Heart left ventricle (tissue), 13 donors: ENCODE measurements around the gene CAVIN3.

Source experiments
- CTCF ChIP-seq, 12 donors: fragments of 200-600 bp; sonication (generic) in 4 of 12; IDR thresholded peaks; one replicate each; pipeline versions ENCODE4 v1.5.0 to v1.8.0; 2018 to 2022; ENCODE audit warnings: antibody characterized with exemption in 12 of 12, mild to moderate bottlenecking in 5 of 12
- POLR2A ChIP-seq, 2 donors: fragments of 450-650 bp; IDR thresholded peaks; one replicate each; pipeline ENCODE4 v1.6.1; 2017; ENCODE audit warnings: antibody characterized with exemption in 2 of 2, mild to moderate bottlenecking in 2 of 2, moderate library complexity in 2 of 2
- donor health status: ischemic (EF 13 %, LVEDD 7.1; RV severe dilation, severe dysfunction).
- donor health status: DM: no; HTN: yes; CAD: no.
- donor health status: DM: no; HTN: no; CAD: no.
- donor health status: ischemic (EF 25% LVEDD 6.9; RV normal size, moderate dysfunction).
- donor health status: ischemic (EF 25% LVEDD 5.7; RV mildly dilated, moderate dysfunction).
- donor health status: ischemic (EF 35%, LVEDD 5.7; RV mildly dilated, moderate dysfunction).
- donor health status: nonischemic (EF 11% LVEDD 7.7; RV severe dilation, severe dysfunction).
- donor health status: DM: yes; HTN: yes; CAD: no.
- donor health status: PGD.
- donor health status: ischemic (EF 29% LVEDD 5.4; RV normal size, mild dysfunction).
- donor health status: nonischemic (EF 23%, LVEDD 6.1; RV moderate dilation, normal function).

DNA sequence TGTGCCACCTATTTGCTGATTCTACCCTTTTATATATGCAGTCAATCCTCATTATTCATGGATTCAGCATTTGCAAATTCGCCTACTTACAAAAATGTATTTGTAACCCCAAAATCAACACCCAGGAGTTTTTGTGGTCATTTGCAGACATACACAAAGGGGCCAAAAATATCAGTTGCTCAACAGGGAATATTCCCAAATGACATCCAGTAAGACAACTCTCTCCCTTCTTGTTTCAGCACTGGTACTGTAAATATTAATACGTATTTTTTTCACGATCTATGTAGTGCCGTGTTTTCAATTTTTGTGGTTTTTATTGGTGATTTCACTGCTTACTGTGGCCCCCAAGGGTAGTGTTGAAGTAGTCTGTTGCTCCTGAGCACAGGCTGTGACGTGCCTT is 11.8 kb upstream of the CAVIN3 start:
- no peak for TF ChIP-seq POLR2A (IDR thresholded peaks at IDR 0.05)
- no peak for TF ChIP-seq CTCF (IDR thresholded peaks at IDR 0.05)
